ENCODE data around the gene AP3D1. TPM values are rescaled to one million over a fixed set of nuclear protein-coding genes. Genes with fewer than 3 reads are reported as not detected.

AP3D1 gene
- total RNA-seq, 2 experiments from 2014 or later: 73.7 to 74.1 TPM

DNA sequence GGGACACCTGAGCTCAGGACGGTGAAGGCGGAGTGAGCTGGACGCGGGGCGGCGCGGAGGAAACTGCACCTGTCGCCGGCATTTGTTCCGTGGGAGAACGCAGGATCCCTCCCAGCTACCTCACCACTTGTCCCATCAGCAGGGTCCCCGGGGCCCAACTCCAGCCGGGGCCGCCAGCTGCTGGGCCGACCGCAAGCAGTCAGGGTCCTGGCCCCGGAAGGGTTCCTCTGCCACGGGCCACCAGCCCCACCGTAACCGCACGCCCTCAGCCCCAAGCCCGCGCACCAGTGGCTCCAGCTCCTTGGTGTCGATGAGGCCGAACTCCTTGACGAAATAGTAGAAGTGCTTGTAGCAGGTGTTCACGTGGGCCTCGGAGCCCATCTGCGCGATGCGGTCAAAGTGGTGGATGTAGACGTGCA lies 74.8 kb downstream of the AP3D1 start:
- CTCF ChIA-PET: interaction anchor here (1.0 kb wide), 1 partner anchor 24 kb away, joined by 3 read pairs; no protein-coding TSS in a partner anchor
- no peaks in the 10 kb centered on the region for H3K9me3 Mint-ChIP-seq
- H3K27ac Mint-ChIP-seq: peak overlapping the region; percentile 20
- ATAC-seq (no peak), DNase-seq (no peak)
- H3K27me3 Mint-ChIP-seq: no peaks in the 10 kb centered on the region
- POLR2A ChIA-PET: no interaction called here
- peaks cover 75% of the 10 kb centered on the region for H3K36me3 Mint-ChIP-seq (ENCODE audit: low read depth)
- H3K4me3 Mint-ChIP-seq: no peak overlapping the region
- TF ChIP-seq, protein P1, sequence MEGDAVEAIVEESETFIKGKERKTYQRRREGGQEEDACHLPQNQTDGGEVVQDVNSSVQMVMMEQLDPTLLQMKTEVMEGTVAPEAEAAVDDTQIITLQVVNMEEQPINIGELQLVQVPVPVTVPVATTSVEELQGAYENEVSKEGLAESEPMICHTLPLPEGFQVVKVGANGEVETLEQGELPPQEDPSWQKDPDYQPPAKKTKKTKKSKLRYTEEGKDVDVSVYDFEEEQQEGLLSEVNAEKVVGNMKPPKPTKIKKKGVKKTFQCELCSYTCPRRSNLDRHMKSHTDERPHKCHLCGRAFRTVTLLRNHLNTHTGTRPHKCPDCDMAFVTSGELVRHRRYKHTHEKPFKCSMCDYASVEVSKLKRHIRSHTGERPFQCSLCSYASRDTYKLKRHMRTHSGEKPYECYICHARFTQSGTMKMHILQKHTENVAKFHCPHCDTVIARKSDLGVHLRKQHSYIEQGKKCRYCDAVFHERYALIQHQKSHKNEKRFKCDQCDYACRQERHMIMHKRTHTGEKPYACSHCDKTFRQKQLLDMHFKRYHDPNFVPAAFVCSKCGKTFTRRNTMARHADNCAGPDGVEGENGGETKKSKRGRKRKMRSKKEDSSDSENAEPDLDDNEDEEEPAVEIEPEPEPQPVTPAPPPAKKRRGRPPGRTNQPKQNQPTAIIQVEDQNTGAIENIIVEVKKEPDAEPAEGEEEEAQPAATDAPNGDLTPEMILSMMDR (IDR thresholded peaks at IDR 0.05): no peak
- intact Hi-C loops (cut with micrococcal nuclease): no loop called here
- H3K4me1 Mint-ChIP-seq (ENCODE audit: low read depth): peaks cover 27% of the 10 kb centered on the region

DNA sequence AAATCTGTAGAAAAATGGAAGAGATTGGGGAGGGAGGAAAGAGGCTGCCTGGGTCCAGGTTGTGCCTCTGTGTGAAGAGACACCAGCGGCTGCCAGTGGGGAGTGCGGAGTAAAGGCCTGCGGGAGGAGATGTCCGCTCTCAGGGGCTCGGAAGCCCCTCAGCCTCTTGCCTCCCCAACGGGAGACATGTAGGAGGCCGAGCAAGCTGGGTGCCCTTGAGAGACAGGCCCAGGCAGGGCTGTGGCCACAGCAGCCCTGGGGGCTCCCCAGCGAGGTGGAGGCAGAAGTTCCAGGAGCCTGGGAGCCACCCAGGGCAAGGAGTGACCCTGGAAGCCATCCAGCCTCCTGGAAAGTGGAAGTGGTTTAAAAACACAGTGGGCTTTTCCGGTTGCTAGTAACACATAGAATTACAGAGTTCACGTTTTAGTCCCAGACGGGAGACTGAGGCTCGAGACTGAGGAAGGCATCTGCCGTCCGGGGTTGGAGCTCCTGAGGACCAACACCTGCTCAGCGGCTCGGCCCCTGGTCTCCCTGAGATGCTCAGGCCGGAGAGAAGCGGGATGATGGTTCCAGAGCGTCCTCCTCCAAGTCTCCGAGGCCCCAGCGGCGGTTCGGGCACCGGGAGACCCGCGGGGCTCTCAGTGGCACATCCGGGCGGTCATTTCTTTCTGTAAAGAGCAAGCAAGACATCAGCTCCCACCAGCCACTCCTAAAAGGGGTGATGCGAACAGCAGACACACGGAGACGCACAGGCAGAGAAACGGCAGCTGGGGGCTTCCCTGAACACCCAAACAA lies 78.4 kb downstream of the AP3D1 start:
- ATAC-seq (no peak), DNase-seq (no peak)
- H3K4me3 Mint-ChIP-seq: no peak overlapping the region
- peak overlapping the region; percentile 69 for H3K27ac Mint-ChIP-seq
- H3K9me3 Mint-ChIP-seq: no peaks in the 10 kb centered on the region
- CTCF ChIA-PET: interaction anchor here (0.7 kb wide), 1 partner anchor 12 kb away, joined by 3 read pairs; no protein-coding TSS in a partner anchor
- H3K36me3 Mint-ChIP-seq (ENCODE audit: low read depth): peaks cover 56% of the 10 kb centered on the region
- intact Hi-C loops (cut with micrococcal nuclease): no loop called here
- H3K4me1 Mint-ChIP-seq (ENCODE audit: low read depth): peaks cover 8% of the 10 kb centered on the region
- POLR2A ChIA-PET: interaction anchor here (1.2 to 1.7 kb wide), 3 partner anchors 10 to 44 kb away, joined by 3 to 7 read pairs (median 3); no protein-coding TSS in a partner anchor
- H3K27me3 Mint-ChIP-seq: no peaks in the 10 kb centered on the region
- TF ChIP-seq, protein P1 (IDR thresholded peaks at IDR 0.05): no peak

DNA sequence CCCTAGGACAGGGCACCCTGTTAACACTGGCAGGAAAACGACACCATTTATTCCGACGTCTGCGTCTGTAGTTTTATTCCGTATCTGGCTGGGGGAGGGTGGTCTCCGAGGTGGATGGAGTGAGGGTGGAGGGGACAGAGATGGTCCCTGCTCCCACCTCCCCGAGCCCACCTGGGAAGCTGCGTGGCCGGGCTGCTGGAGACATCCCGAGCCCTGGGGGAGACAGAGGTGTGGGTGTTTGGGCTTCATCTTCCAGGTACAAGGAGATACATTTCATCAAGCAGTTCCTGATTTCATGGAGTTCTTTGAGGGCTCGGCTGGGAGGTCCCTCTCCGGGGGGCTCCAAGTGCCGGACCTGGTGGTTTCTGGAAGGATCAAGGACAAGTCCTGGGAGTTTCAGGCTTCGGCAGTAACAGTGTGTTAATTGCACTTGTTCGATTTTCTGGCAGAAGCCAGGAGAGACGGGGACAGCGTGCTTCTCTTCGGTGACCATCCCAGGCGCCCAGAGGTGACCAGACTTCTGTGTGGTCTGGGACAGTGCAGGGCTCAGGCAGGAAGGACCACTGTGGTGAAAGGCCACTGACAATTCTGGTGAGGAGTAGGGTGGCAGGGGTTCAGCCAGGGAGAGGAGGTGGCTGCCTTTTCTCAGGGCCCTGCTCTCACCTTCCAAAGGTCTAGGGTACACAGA lies 80.2 kb downstream of the AP3D1 start:
- H3K4me3 Mint-ChIP-seq: no peak overlapping the region
- intact Hi-C loops (cut with micrococcal nuclease): no loop called here
- H3K9me3 Mint-ChIP-seq: no peaks in the 10 kb centered on the region
- ChIA-PET POLR2A (interaction anchor here (1.1 to 3.0 kb wide), 3 partner anchors 9 to 19 kb away, joined by 4 to 10 read pairs (median 9); no protein-coding TSS in a partner anchor), CTCF (no interaction called here)
- no peaks in the 10 kb centered on the region for H3K27me3 Mint-ChIP-seq
- peak overlapping the region; percentile 57 for H3K27ac Mint-ChIP-seq
- H3K36me3 Mint-ChIP-seq (ENCODE audit: low read depth): peaks cover 42% of the 10 kb centered on the region
- DNase-seq (no peak), ATAC-seq (no peak)
- H3K4me1 Mint-ChIP-seq (ENCODE audit: low read depth): peaks cover 8% of the 10 kb centered on the region
- TF ChIP-seq, protein P1 (IDR thresholded peaks at IDR 0.05): no peak

DNA sequence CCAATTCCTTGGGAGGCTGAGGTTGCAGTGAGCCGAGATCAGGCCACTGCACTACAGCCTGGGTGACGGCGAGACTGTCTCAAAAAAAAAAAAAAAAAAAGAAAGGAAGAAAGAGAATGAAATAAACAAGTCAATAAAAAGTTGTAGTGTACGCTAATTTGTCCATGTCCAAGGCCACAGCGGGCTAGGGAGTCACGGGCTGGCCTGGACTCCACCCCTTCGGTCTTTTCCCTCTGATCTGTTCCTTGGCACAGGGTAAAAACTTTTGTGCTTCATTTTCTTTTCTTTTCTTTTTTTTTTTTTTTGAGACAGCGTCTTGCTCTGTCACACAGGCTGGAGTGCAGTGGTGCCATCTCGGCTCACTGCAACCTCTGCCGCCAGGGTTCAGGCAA lies 80.9 kb downstream of the AP3D1 start:
- H3K27me3 Mint-ChIP-seq: no peaks in the 10 kb centered on the region
- H3K4me3 Mint-ChIP-seq: no peak overlapping the region
- intact Hi-C loops (cut with micrococcal nuclease): no loop called here
- peaks cover 8% of the 10 kb centered on the region for H3K4me1 Mint-ChIP-seq (ENCODE audit: low read depth)
- ChIA-PET CTCF (interaction anchor here (0.7 to 2.7 kb wide), 15 partner anchors 9 to 173 kb away, joined by 3 to 25 read pairs (median 5); no protein-coding TSS in a partner anchor), POLR2A (interaction anchor here (0.6 to 3.0 kb wide), 9 partner anchors 8 to 36 kb away, joined by 3 to 10 read pairs (median 4); partner anchors contain the start of gene IZUMO4)
- ATAC-seq (no peak), DNase-seq (no peak)
- peaks cover 38% of the 10 kb centered on the region for H3K36me3 Mint-ChIP-seq (ENCODE audit: low read depth)
- no peak overlapping the region for H3K27ac Mint-ChIP-seq
- no peaks in the 10 kb centered on the region for H3K9me3 Mint-ChIP-seq
- TF ChIP-seq, protein P1 (IDR thresholded peaks at IDR 0.05): no peak

Data from activated CD8-positive, alpha-beta T cell treated with anti-CD3 and anti-CD28 coated beads for 36 hours (primary cell).